HCT116 (cell line): ENCODE results near the gene TELO2. TPM values are rescaled to one million over a fixed set of nuclear protein-coding genes. Genes with fewer than 3 reads are reported as not detected.

Source experiments
- ATAC-seq: fragments of 200-7000 bp; cut with Tn5 transposase; 2 replicates; pipeline ENCODE4 v1.9.1; 2020; ENCODE audit warnings: mild to moderate bottlenecking, moderate library complexity
- BruUV-seq: library from RNA; stranded (reverse); fragments of 400-500 nt; replicated peaks from 2 replicates; lab custom pipeline; 2021; lab: Mats Ljungman, UMichigan
- CTCF ChIA-PET: fragments of 300-600 bp; sonication (Branson Sonifier 250); formaldehyde crosslinking; loops from one replicate; lab custom pipeline; 2021; ENCODE audit warnings: antibody characterized with exemption; lab: Charles Lee
- POLR2A ChIA-PET: fragments of 300-600, 350-600 bp; sonication (Branson Sonifier 250); formaldehyde crosslinking; loops from one replicate; lab custom pipeline; 2021; ENCODE audit warnings: antibody characterized with exemption; lab: Charles Lee
- RAD21 ChIA-PET, 2 experiments: fragments of 300-600 bp; sonication (Branson Sonifier 250); formaldehyde crosslinking; loops; one replicate each; lab custom pipeline; 2023; ENCODE audit warnings: low total read pairs in 2 of 2; ENCODE audit not compliant: uncharacterized antibody in 2 of 2, unreplicated experiment in 2 of 2, low non-redundant PET in 1 of 2; lab: Charles Lee
- DNase-seq: peaks from one replicate; pipeline ENCODE4 v3.0.0-alpha.2; 2010; ENCODE audit warnings: low read depth, low spot score
- H2AFZ ChIP-seq: fragments of 200-600 bp; shearing (Covaris generic), sonication (generic); 2 replicates; pipeline ENCODE4 v1.6.1; 2017; ENCODE audit warnings: low read depth, mixed run types, mixed read lengths, antibody characterized with exemption, low read length; ENCODE audit not compliant: poor library complexity, severe bottlenecking
- H3K27ac ChIP-seq: 2 replicates; pipeline ENCODE4 v1.5.1; 2012; ENCODE audit warnings: low read depth, low read length
- H3K27me3 ChIP-seq: fragments of 200-600 bp; sonication (generic); 2 replicates; pipeline ENCODE4 v1.6.1; 2016; ENCODE audit warnings: mixed run types, low read length, mixed read lengths; ENCODE audit not compliant: insufficient read depth
- H3K36me3 ChIP-seq, 2 experiments: fragments of 200-500 bp in 1 of 2; fragments of 200-600 bp in 1 of 2; sonication (Bioruptor generic) in 1 of 2; sonication (generic) in 1 of 2; 2 replicates each; pipeline versions ENCODE4 v1.5.1 to v1.6.1; 2014 to 2016; ENCODE audit warnings: low read length in 2 of 2, inconsistent platforms in 1 of 2, mixed read lengths in 1 of 2, mixed run types in 1 of 2; ENCODE audit not compliant: insufficient read depth in 2 of 2, control insufficient read depth in 1 of 2
- H3K4me1 ChIP-seq, 2 experiments: fragments of 200-600 bp in 1 of 2; sonication (generic) in 1 of 2; 2 replicates each; pipeline versions ENCODE4 v1.5.1 to v1.6.1; 2012 to 2017; ENCODE audit warnings: low read length in 2 of 2, inconsistent platforms in 1 of 2, mild to moderate bottlenecking in 1 of 2, mixed read lengths in 1 of 2, mixed run types in 1 of 2, moderate library complexity in 1 of 2; ENCODE audit not compliant: insufficient read depth in 2 of 2, control insufficient read depth in 1 of 2
- H3K4me2 ChIP-seq: fragments of 200-600 bp; sonication (generic); 2 replicates; pipeline ENCODE4 v1.6.1; 2017; ENCODE audit warnings: mixed run types, low read length, mixed read lengths
- H3K4me3 ChIP-seq, 2 experiments: fragments of 200-600 bp in 1 of 2; sonication (generic) in 1 of 2; replicated peaks in 1 of 2; 2 replicates each; pipeline ENCODE4 v1.5.1; 2011 to 2016; ENCODE audit warnings: low read length in 2 of 2, control low read depth in 1 of 2, low read depth in 1 of 2, mild to moderate bottlenecking in 1 of 2, mixed read lengths in 1 of 2, mixed run types in 1 of 2
- H3K79me2 ChIP-seq: fragments of 200-600 bp; sonication (generic); 2 replicates; pipeline ENCODE4 v1.6.1; 2017; ENCODE audit warnings: mild to moderate bottlenecking, mixed run types, low read length, moderate library complexity, mixed read lengths; ENCODE audit not compliant: insufficient read depth
- H3K9ac ChIP-seq: fragments of 200-600 bp; sonication (generic); 2 replicates; pipeline ENCODE4 v1.6.1; 2016; ENCODE audit warnings: low read length, mixed read lengths
- H3K9me2 ChIP-seq: fragments of 200-600 bp; sonication (generic), shearing (Covaris generic); 2 replicates; pipeline ENCODE4 v1.6.1; 2017; ENCODE audit warnings: mixed run types, mild to moderate bottlenecking, moderate library complexity; ENCODE audit not compliant: insufficient read depth
- H3K9me3 ChIP-seq, 2 experiments: fragments of 200-500 bp in 1 of 2; fragments of 200-600 bp in 1 of 2; sonication (Bioruptor generic) in 1 of 2; sonication (generic) in 1 of 2; 2 replicates each; pipeline ENCODE4 v1.6.1; 2014 to 2017; ENCODE audit warnings: low read length in 2 of 2, mixed read lengths in 2 of 2, inconsistent platforms in 1 of 2, low read depth in 1 of 2, mild to moderate bottlenecking in 1 of 2, mixed run types in 1 of 2, moderate library complexity in 1 of 2; ENCODE audit not compliant: control insufficient read depth in 1 of 2, insufficient read depth in 1 of 2
- H4K20me1 ChIP-seq: fragments of 200-600 bp; sonication (generic), shearing (Covaris generic); 2 replicates; pipeline ENCODE4 v1.6.1; 2017; ENCODE audit warnings: mixed run types, mild to moderate bottlenecking, moderate library complexity; ENCODE audit not compliant: insufficient read depth
- ATF3 ChIP-seq: IDR thresholded peaks from 2 replicates; pipeline ENCODE4 v1.6.1; 2012
- CBX3 ChIP-seq: IDR thresholded peaks from 2 replicates; pipeline ENCODE4 v1.6.1; 2012; ENCODE audit warnings: low read depth
- EZH2 ChIP-seq: fragments of 200-600 bp; sonication (generic); IDR thresholded peaks from 2 replicates; pipeline ENCODE4 v1.6.1; 2017; ENCODE audit warnings: antibody characterized with exemption, mixed run types
- SP1 ChIP-seq: IDR thresholded peaks from 2 replicates; pipeline ENCODE4 v1.6.1; 2012; ENCODE audit warnings: low read depth
- SRF ChIP-seq: IDR thresholded peaks from 2 replicates; pipeline ENCODE4 v1.6.1; 2012; ENCODE audit warnings: low read depth
- intact Hi-C: fragments of 100-400 bp; cut with micrococcal nuclease; formaldehyde crosslinking; loops from 2 replicates; pipeline ENCODE4 v1.10.0; 2022
- total RNA-seq: library from RNA; stranded (reverse); gene quantifications from one replicate; pipeline ENCODE4 v1.2.1, GENCODE V29; 2021; ENCODE audit not compliant: unreplicated experiment
- TF ChIP-seq, protein P1 (sequence below), 3 experiments: fragments of 200-600 bp in 1 of 3; sonication (generic) in 1 of 3; IDR thresholded peaks in 2 of 3; conservative IDR thresholded peaks in 1 of 3; 2 replicates each; pipeline ENCODE4 v1.5.1; 2012 to 2017; ENCODE audit warnings: low read depth in 2 of 3, low read length in 2 of 3, antibody characterized with exemption in 1 of 3, borderline replicate concordance in 1 of 3, control low read depth in 1 of 3, mild to moderate bottlenecking in 1 of 3, mixed read lengths in 1 of 3, mixed run types in 1 of 3, moderate library complexity in 1 of 3; ENCODE audit not compliant: insufficient read depth in 1 of 3

Gene TELO2
- total RNA-seq, 1 experiment from 2014 or later = 74.3 TPM

DNA sequence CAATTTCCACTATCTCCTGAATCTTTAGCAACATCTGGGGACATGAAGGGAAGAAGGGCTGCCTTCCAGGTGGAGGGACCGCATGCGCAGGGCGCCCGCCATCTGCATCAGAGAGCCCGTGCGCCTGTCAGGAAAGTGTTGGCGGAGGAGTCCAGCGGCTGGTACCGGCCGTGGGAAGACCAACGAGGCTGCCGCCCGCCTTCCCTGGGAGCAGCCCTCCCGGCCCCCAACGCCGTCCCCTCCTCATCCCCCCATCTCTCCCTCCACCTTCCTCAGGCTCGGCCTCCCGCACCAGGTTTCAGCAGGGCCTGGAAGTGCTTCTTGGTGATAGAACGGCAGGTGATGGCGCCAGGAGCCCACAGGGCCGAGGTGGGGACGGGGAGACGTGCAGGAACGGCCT lies 27.1 kb upstream of the TELO2 start:
- H3K27me3 ChIP-seq = no peaks in the 10 kb centered on the region
- TF ChIP-seq ATF3 (no peak), SP1 (no peak), EZH2 (no peak), CBX3 (no peak), SRF (no peak)
- TF ChIP-seq, protein P1, sequence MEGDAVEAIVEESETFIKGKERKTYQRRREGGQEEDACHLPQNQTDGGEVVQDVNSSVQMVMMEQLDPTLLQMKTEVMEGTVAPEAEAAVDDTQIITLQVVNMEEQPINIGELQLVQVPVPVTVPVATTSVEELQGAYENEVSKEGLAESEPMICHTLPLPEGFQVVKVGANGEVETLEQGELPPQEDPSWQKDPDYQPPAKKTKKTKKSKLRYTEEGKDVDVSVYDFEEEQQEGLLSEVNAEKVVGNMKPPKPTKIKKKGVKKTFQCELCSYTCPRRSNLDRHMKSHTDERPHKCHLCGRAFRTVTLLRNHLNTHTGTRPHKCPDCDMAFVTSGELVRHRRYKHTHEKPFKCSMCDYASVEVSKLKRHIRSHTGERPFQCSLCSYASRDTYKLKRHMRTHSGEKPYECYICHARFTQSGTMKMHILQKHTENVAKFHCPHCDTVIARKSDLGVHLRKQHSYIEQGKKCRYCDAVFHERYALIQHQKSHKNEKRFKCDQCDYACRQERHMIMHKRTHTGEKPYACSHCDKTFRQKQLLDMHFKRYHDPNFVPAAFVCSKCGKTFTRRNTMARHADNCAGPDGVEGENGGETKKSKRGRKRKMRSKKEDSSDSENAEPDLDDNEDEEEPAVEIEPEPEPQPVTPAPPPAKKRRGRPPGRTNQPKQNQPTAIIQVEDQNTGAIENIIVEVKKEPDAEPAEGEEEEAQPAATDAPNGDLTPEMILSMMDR (IDR thresholded peaks at IDR 0.05 in 2 of 3, conservative IDR thresholded peaks at IDR 0.05 in 1 of 3; ENCODE audit: borderline replicate concordance in 1 of 3, insufficient read depth in 1 of 3, low read depth in 2 of 3, low read length in 2 of 3) = no peak
- TF ChIP-seq, all 23 proteins: peak for 0
- ChIA-PET CTCF (no interaction called here), POLR2A (no interaction called here), RAD21 (no interaction called here)
- Histone ChIP-seq H3K9me2 (no peaks in the 10 kb centered on the region), H3K36me3 (no peaks in the 10 kb centered on the region; a peak in 1 of 4 replicates), H3K9me3 (no peaks in the 10 kb centered on the region), H3K4me3 (no peak overlapping the region), H2AFZ (no peak overlapping the region), H3K4me2 (no peak overlapping the region), H3K27ac (no peak overlapping the region), H3K4me1 (peaks cover 9 to 19% of the 10 kb centered on the region in 2 experiments; a peak in 3 of 4 replicates), H3K79me2 (peaks cover 25% of the 10 kb centered on the region), H3K9ac (no peak overlapping the region), H4K20me1 (no peaks in the 10 kb centered on the region)
- ATAC-seq (no peak), DNase-seq (no peak)
- BruUV-seq = no TSS peak
- intact Hi-C loops = no loop called here

DNA sequence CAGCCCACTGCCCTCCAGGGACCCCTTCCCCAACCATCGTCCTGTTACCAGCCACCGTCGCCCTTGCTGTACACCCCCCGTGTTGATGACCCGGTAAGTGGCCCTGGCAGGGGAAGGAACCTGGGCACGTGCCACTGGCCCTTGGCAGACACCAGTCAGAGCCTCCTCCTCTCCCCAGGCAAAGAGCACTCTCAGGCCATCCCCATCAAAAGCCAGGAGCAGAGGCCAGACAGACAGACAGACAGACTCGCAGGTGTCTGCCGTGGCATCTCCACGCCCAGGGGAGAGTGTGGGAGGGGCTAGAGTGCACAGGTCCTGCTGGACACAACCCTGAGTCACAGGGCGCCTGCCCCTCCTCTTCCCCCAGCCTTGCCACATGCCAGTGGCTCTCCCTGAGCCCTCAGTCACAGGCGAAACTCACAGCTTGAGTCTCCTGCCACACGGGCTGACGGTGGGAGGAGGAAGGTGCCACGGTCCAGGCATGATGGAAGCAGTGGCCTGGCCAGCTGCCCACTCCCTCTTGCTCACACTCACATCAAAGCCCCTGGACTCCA lies 26.1 kb upstream of the TELO2 start:
- ChIA-PET CTCF (no interaction called here), RAD21 (no interaction called here), POLR2A (no interaction called here)
- no peaks in the 10 kb centered on the region for H3K36me3 ChIP-seq
- no TSS peak for BruUV-seq
- no peak overlapping the region for H3K27ac ChIP-seq
- H3K4me2 ChIP-seq = no peak overlapping the region
- no peaks in the 10 kb centered on the region for H3K27me3 ChIP-seq
- no peaks in the 10 kb centered on the region for H3K9me2 ChIP-seq
- H3K9ac ChIP-seq = no peak overlapping the region
- peaks cover 34% of the 10 kb centered on the region for H3K79me2 ChIP-seq
- no peak overlapping the region for H2AFZ ChIP-seq
- intact Hi-C loops = no loop called here
- H4K20me1 ChIP-seq = no peaks in the 10 kb centered on the region
- no peak overlapping the region for H3K4me3 ChIP-seq
- no peak for TF ChIP-seq SP1
- TF ChIP-seq, all 23 proteins: peak for 0
- ATAC-seq (peak; percentile 56), DNase-seq (no peak)
- Histone ChIP-seq H3K9me3 (no peaks in the 10 kb centered on the region), H3K4me1 (peaks cover 14 to 24% of the 10 kb centered on the region in 2 experiments; a peak in 3 of 4 replicates)
